HG03432 (cell line): ENCODE results near the gene GPR84.
A peak's percentile ranks its signal among the peaks of the same experiment; 100 is the strongest.

Source experiments
- ATAC-seq: cut with Tn5 transposase; IDR thresholded peaks from one replicate; pipeline ENCODE4 v1.9.1; 2021; ENCODE audit warnings: mild to moderate bottlenecking, moderate library complexity; ENCODE audit not compliant: unreplicated experiment

GPR84 gene

GRCh38 chr12:54364413-54364812 is at the start of gene GPR84:
TSS of gene GPR84 (minus strand) at chr12:54364486. CDS start at chr12:54363851, 635 bp downstream.
- ATAC-seq: peak; percentile 44

GRCh38 chr12:54413284-54414190 is 49.3 kb upstream of the GPR84 start:
- peak; percentile 66 for ATAC-seq

GRCh38 chr12:54412786-54413185 is 48.5 kb upstream of the GPR84 start:
- peak; percentile 36 for ATAC-seq

GRCh38 chr12:54412348-54412747 is 48.1 kb upstream of the GPR84 start:
- ATAC-seq: no peak

- no peak for ATAC-seq
These were observed 47.3 kb upstream of the GPR84 start for GRCh38 chr12:54411391-54412241.

- ATAC-seq: no peak
These were observed 45.0 kb upstream of the GPR84 start for GRCh38 chr12:54409267-54409666.

GRCh38 chr12:54407183-54407905 is 43.1 kb upstream of the GPR84 start:
- no peak for ATAC-seq

GRCh38 chr12:54405573-54405972 is 41.3 kb upstream of the GPR84 start:
- no peak for ATAC-seq

GRCh38 chr12:54405106-54405505 is 40.8 kb upstream of the GPR84 start:
- ATAC-seq: no peak

- ATAC-seq: no peak
These were observed 40.0 kb upstream of the GPR84 start for GRCh38 chr12:54404061-54405004.

GRCh38 chr12:54401119-54401518 is 36.8 kb upstream of the GPR84 start:
- ATAC-seq: no peak

GRCh38 chr12:54398995-54399793 is 34.9 kb upstream of the GPR84 start:
- peak; percentile 78 for ATAC-seq

- no peak for ATAC-seq
These were observed 33.9 kb upstream of the GPR84 start for GRCh38 chr12:54398218-54398617.

- no peak for ATAC-seq
These were observed 32.9 kb upstream of the GPR84 start for GRCh38 chr12:54397157-54397556.

GRCh38 chr12:54395545-54395944 is 31.3 kb upstream of the GPR84 start:
- no peak for ATAC-seq

GRCh38 chr12:54394986-54395385 is 30.7 kb upstream of the GPR84 start:
- ATAC-seq: no peak

- ATAC-seq: no peak
These were observed 30.0 kb upstream of the GPR84 start for GRCh38 chr12:54394281-54394719.

GRCh38 chr12:54393743-54394142 is 29.5 kb upstream of the GPR84 start:
- no peak for ATAC-seq

GRCh38 chr12:54393207-54393609 is 28.9 kb upstream of the GPR84 start:
- ATAC-seq: no peak
